Liver (tissue), 3 donors: Measurements from ENCODE around the gene SPOCK2.

Experiments used
- TAF1 ChIP-seq: conservative IDR thresholded peaks from 2 replicates; pipeline ENCODE4 v1.6.1; 2016; ENCODE audit warnings: antibody characterized with exemption, mild to moderate bottlenecking
- TF ChIP-seq, protein P1 (sequence below): IDR thresholded peaks from 2 replicates; pipeline ENCODE4 v1.6.1; 2016; ENCODE audit warnings: antibody characterized with exemption
- TF ChIP-seq, protein P2 (sequence below): fragments of 150-350 bp; IDR thresholded peaks from 2 replicates; pipeline ENCODE4 v1.5.1; 2017; ENCODE audit warnings: improper control_type of control experiment, low read depth, low read length; ENCODE audit not compliant: missing input control
- TF ChIP-seq, protein P3 (sequence below): IDR thresholded peaks from 2 replicates; pipeline ENCODE4 v1.6.1; 2016; ENCODE audit warnings: antibody characterized with exemption
- donor health status: healthy.
- donor health status: healthy.

DNA sequence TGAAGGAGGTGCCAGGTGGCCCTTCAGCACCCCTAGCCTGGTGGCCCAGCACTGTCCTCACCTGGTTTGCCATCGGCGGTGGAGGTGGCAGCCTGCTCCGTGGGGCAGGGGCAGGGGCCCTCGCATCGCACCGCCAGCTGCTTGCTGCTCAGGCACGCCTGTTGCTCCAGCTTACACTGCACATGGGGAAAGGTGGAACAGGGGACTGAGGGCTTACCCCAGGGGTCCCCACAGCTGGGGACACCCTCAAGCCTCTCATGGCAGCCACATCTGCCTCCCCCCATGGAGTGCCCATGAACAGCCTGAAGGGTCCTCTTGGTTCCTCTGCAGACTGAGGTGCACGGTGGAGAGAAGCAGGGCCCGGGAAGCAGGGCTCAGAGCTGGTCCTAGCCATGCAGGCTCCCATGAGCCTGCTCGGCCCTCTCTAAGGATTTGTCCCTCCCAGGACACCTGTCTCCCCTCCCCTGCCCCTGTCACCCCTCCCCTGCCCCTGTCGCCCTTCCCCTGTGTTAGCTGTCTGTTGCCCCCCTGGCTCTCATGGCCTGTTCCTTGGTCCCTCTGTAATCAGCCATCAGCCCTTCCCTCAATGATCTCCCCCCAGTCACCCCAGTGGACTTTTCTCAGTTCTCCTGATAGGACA lies 20.1 kb downstream of the SPOCK2 start:
- TF ChIP-seq, protein P1, sequence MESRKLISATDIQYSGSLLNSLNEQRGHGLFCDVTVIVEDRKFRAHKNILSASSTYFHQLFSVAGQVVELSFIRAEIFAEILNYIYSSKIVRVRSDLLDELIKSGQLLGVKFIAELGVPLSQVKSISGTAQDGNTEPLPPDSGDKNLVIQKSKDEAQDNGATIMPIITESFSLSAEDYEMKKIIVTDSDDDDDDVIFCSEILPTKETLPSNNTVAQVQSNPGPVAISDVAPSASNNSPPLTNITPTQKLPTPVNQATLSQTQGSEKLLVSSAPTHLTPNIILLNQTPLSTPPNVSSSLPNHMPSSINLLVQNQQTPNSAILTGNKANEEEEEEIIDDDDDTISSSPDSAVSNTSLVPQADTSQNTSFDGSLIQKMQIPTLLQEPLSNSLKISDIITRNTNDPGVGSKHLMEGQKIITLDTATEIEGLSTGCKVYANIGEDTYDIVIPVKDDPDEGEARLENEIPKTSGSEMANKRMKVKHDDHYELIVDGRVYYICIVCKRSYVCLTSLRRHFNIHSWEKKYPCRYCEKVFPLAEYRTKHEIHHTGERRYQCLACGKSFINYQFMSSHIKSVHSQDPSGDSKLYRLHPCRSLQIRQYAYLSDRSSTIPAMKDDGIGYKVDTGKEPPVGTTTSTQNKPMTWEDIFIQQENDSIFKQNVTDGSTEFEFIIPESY, result no peak
- TF ChIP-seq, protein P2, sequence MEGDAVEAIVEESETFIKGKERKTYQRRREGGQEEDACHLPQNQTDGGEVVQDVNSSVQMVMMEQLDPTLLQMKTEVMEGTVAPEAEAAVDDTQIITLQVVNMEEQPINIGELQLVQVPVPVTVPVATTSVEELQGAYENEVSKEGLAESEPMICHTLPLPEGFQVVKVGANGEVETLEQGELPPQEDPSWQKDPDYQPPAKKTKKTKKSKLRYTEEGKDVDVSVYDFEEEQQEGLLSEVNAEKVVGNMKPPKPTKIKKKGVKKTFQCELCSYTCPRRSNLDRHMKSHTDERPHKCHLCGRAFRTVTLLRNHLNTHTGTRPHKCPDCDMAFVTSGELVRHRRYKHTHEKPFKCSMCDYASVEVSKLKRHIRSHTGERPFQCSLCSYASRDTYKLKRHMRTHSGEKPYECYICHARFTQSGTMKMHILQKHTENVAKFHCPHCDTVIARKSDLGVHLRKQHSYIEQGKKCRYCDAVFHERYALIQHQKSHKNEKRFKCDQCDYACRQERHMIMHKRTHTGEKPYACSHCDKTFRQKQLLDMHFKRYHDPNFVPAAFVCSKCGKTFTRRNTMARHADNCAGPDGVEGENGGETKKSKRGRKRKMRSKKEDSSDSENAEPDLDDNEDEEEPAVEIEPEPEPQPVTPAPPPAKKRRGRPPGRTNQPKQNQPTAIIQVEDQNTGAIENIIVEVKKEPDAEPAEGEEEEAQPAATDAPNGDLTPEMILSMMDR, result no peak
- TF ChIP-seq, protein P3, sequence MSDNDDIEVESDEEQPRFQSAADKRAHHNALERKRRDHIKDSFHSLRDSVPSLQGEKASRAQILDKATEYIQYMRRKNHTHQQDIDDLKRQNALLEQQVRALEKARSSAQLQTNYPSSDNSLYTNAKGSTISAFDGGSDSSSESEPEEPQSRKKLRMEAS, result no peak
- TF ChIP-seq TAF1, result no peak
